HEK293T (cell line): Measurements from ENCODE around the gene TMEM119.

Source experiments
- ARNT ChIP-seq: fragments of 450-650 bp; IDR thresholded peaks from 2 replicates; pipeline ENCODE4 v1.6.1; 2017; ENCODE audit warnings: mild to moderate bottlenecking
- FOXA1 ChIP-seq: fragments of 450-650 bp; IDR thresholded peaks from 2 replicates; pipeline ENCODE4 v1.6.1; 2016; ENCODE audit warnings: mild to moderate bottlenecking
- FOXK2 ChIP-seq: fragments of 450-650 bp; IDR thresholded peaks from 2 replicates; pipeline ENCODE4 v1.6.1; 2016; ENCODE audit warnings: mild to moderate bottlenecking
- FOXM1 ChIP-seq: fragments of 450-650 bp; IDR thresholded peaks from 2 replicates; pipeline ENCODE4 v1.6.1; 2017; ENCODE audit warnings: mild to moderate bottlenecking, borderline replicate concordance
- L3MBTL2 ChIP-seq: fragments of 450-650 bp; conservative IDR thresholded peaks from 2 replicates; pipeline ENCODE4 v1.6.1; 2016; ENCODE audit warnings: mild to moderate bottlenecking
- SP1 ChIP-seq: fragments of 450-650 bp; IDR thresholded peaks from 2 replicates; pipeline ENCODE4 v1.6.1; 2017
- TARDBP ChIP-seq: fragments of 450-650 bp; IDR thresholded peaks from 2 replicates; pipeline ENCODE4 v1.6.1; 2016
- ZNF384 ChIP-seq: fragments of 450-650 bp; IDR thresholded peaks from 2 replicates; pipeline ENCODE4 v1.6.1; 2016

DNA sequence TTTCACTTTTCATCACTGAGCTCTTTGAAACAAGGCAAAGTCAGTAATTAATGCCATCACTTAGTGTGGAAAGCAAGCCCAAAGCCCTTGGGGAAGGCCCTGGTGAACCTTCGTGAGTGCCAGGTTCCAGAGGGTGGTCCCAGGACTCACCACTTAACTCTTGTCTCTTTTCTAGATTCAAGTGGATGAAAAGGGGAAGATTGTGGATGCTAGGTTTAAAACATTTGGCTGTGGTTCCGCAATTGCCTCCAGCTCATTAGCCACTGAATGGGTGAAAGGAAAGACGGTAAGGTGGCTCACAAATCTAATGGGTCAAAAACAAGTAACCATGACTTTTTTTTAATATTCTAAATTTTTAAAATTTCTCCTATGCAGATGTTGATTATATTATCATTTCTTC, 32.7 kb downstream of the TMEM119 start:
- TF ChIP-seq ARNT (no peak), SP1 (no peak), FOXM1 (no peak), TARDBP (no peak), FOXK2 (no peak), L3MBTL2 (no peak), ZNF384 (no peak), FOXA1 (no peak)
